ENCODE measurements around the gene CRK. TPM values are rescaled to one million over a fixed set of nuclear protein-coding genes. Genes with fewer than 3 reads are reported as not detected.
"Not testable (repeated sequence)": the region's sequence is repeated elsewhere in the genome, so short reads cannot be mapped to it uniquely, and the experiment has no call there.

CRK gene
- total RNA-seq, 4 donors from 2014 or later = 84.5 to 104 (median 95.7) TPM

GRCh38 chr17:1412185-1413110 is 43.6 kb downstream of the CRK start:
- DNase-seq (ENCODE audit: low spot score) = no peak
- ATAC-seq (ENCODE audit: low FRiP score) = peak; percentile 57
- TF ChIP-seq CTCF (IDR thresholded peaks at IDR 0.05) = no peak

GRCh38 chr17:1402262-1402586 is 53.8 kb downstream of the CRK start:
- ATAC-seq (ENCODE audit: low FRiP score) (no peak), DNase-seq (ENCODE audit: low spot score) (no peak)
- no peak for TF ChIP-seq CTCF (IDR thresholded peaks at IDR 0.05)

DNA sequence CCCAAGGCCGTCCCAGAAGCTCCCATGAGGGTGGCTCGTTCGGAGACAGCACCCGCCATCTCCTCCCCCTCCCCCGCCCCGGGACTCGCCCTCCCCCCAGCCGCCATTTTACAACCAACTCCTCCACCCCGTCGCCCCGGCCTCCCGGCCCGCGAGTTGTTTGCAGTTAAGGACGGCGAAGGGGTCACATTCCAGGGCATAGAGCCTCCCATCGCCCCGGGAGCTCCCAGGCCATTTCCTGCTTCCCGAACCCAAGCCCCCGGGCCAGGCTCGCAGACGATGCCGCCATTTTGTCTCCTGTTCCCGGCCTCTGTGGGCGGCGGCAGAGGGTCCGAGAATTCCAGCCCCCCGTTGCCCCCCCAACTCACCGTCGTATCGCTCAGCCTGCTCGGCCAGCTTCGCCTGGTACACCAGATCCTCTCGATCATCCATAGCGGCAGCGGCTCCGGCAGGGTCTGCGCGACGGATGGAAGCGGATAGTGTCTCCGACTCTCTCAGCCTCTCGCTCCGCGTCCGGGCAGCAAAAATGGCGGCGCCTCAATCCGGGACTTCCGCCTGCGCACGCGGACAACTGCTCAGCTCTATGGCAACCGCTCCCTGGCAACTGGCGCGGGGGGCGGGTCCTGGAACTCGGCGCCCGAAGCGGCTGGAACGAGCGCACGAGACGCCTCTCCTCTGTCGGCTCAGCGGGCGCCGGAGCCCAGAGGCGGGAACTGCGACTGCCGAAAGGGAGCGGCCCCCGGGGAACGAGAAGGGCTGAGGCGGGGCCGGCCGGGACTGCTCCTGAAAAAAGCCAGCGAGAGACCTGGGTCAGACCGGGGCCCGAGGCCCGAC is 56.1 kb downstream of the CRK start, which contains the start of gene YWHAE:
Gene YWHAE, minus strand, starts transcription at position 544 of the 834 bp plus-strand sequence. Its CDS starts 112 bp downstream, at position 432.
- DNase-seq (ENCODE audit: low spot score) (peak; percentile 90), ATAC-seq (ENCODE audit: low FRiP score) (peak; percentile 97)
- TF ChIP-seq CTCF (IDR thresholded peaks at IDR 0.05) = no peak

- ATAC-seq (ENCODE audit: low FRiP score) (peak; percentile 37), DNase-seq (ENCODE audit: low spot score) (no peak)
- TF ChIP-seq CTCF (IDR thresholded peaks at IDR 0.05) = no peak
Observed at GRCh38 chr17:1398931-1399678, 56.9 kb downstream of the CRK start.

- DNase-seq (ENCODE audit: low spot score) = no peak
- no peak for ATAC-seq (ENCODE audit: low FRiP score)
- no peak for TF ChIP-seq CTCF (IDR thresholded peaks at IDR 0.05)
Observed at GRCh38 chr17:1398028-1398427, 58.0 kb downstream of the CRK start.

- not testable (repeated sequence) for ATAC-seq (ENCODE audit: low FRiP score); DNase-seq (ENCODE audit: low spot score)
Observed at GRCh38 chr17:1395876-1396665, 60.0 kb downstream of the CRK start.
